K562 (cell line): ENCODE results near the gene FAM98C. TPM values are rescaled to one million over a fixed set of nuclear protein-coding genes. Genes with fewer than 3 reads are reported as not detected.

Experiments
- BACH1 ChIP-seq: fragments of 200-800 bp; sonication (Bioruptor generic); IDR thresholded peaks from 2 replicates; pipeline ENCODE4 v1.6.1; 2016; ENCODE audit warnings: missing genetic modification characterization, missing compliant biosample characterization
- CREB1 ChIP-seq, 2 experiments: sonication (generic) in 1 of 2; formaldehyde crosslinking in 1 of 2; IDR thresholded peaks; 2 replicates each; pipeline versions ENCODE4 v1.6.1 to v1.8.0; 2012 to 2022; ENCODE audit warnings: inconsistent platforms in 1 of 2, mild to moderate bottlenecking in 1 of 2, missing genetic modification reagents in 1 of 2, moderate library complexity in 1 of 2
- HNRNPLL ChIP-seq: fragments of 200-400 bp; formaldehyde crosslinking; IDR thresholded peaks from 2 replicates; pipeline ENCODE4 v1.6.1; 2017; ENCODE audit warnings: low read length, low read depth, mild to moderate bottlenecking; ENCODE audit not compliant: poor library complexity, severe bottlenecking
- JUNB ChIP-seq: fragments of 450-650 bp; formaldehyde crosslinking; conservative IDR thresholded peaks from 2 replicates; pipeline ENCODE4 v1.4.0; 2020; ENCODE audit warnings: mild to moderate bottlenecking
- MTA3 ChIP-seq: fragments of 450-650 bp; formaldehyde crosslinking; IDR thresholded peaks from 2 replicates; pipeline ENCODE4 v1.6.1; 2017; ENCODE audit warnings: mild to moderate bottlenecking, borderline replicate concordance
- MYNN ChIP-seq, 2 experiments: sonication (generic); formaldehyde crosslinking in 1 of 2; IDR thresholded peaks; 2 replicates each; pipeline versions ENCODE4 v1.5.0 to v1.6.1; 2016 to 2020; ENCODE audit warnings: antibody characterized with exemption in 1 of 2, missing genetic modification reagents in 1 of 2
- NFRKB ChIP-seq: fragments of 450-650 bp; IDR thresholded peaks from 2 replicates; pipeline ENCODE4 v1.6.1; 2016; ENCODE audit warnings: low read depth
- PHB2 ChIP-seq: fragments of 450-650 bp; IDR thresholded peaks from 2 replicates; pipeline ENCODE4 v1.6.1; 2017; ENCODE audit warnings: low read depth
- POLR2H ChIP-seq: IDR thresholded peaks from 2 replicates; pipeline ENCODE4 v1.6.1; 2016; ENCODE audit warnings: missing genetic modification characterization, low read depth, mild to moderate bottlenecking, control low read depth, missing compliant biosample characterization, moderate library complexity
- SRSF1 ChIP-seq: fragments of 200-400 bp; formaldehyde crosslinking; IDR thresholded peaks from 2 replicates; pipeline ENCODE4 v1.6.1; 2017; ENCODE audit warnings: mild to moderate bottlenecking, low read depth, low read length, moderate library complexity
- TAF15 ChIP-seq: fragments of 200-400 bp; formaldehyde crosslinking; IDR thresholded peaks from 2 replicates; pipeline ENCODE4 v1.6.1; 2017; ENCODE audit warnings: mild to moderate bottlenecking, low read depth, low read length, moderate library complexity
- TCF7L2 ChIP-seq: fragments of 150-350 bp; IDR thresholded peaks from 2 replicates; pipeline ENCODE4 v1.6.1; 2016; ENCODE audit warnings: low read depth, mild to moderate bottlenecking, low read length, moderate library complexity
- YY1 ChIP-seq, 3 experiments: IDR thresholded peaks; 2 replicates each; pipeline ENCODE4 v1.6.1; 2011; ENCODE audit warnings: low read length in 2 of 3, mild to moderate bottlenecking in 2 of 3, moderate library complexity in 2 of 3, borderline replicate concordance in 1 of 3, control low read depth in 1 of 3, low read depth in 1 of 3; ENCODE audit not compliant: insufficient read depth in 3 of 3, insufficient replicate concordance in 2 of 3, control insufficient read depth in 1 of 3, insufficient read length in 1 of 3; ENCODE audit errors: extremely low read depth in 1 of 3
- ZC3H11A ChIP-seq: IDR thresholded peaks from 2 replicates; pipeline ENCODE4 v1.6.1; 2012; ENCODE audit warnings: low read depth, low read length, improper control_type of control experiment
- ZFP36 ChIP-seq: fragments of 150-350 bp; IDR thresholded peaks from 2 replicates; pipeline ENCODE4 v1.6.1; 2018; ENCODE audit warnings: low read length, low read depth; ENCODE audit not compliant: partially characterized antibody
- ZNF696 ChIP-seq: fragments of 250-450 bp; sonication (Bioruptor Pico); conservative IDR thresholded peaks from 2 replicates; pipeline ENCODE4 v1.4.0; 2020; ENCODE audit warnings: mild to moderate bottlenecking, moderate library complexity
- polyA plus RNA-seq, 8 experiments: library from polyadenylated mRNA; depleted of rRNA in 4 of 8; stranded (reverse) in 5 of 8; unstranded in 3 of 8; fragments of >200 nt; fragmentation: Nextera tagmentation in 2 of 8; fragmentation: Illumina TruSeq in 1 of 8; extraction: Ambion mirVana in 2 of 8; extraction: Trizol in 1 of 8; gene quantifications; 2 replicates each; pipeline versions ENCODE4 v1.2.1 to v1.2.3, GENCODE V29; 2011 to 2014; ENCODE audit warnings: inconsistent platforms in 1 of 8, missing spikeins in 1 of 8
- total RNA-seq, 7 experiments: library from RNA; depleted of rRNA in 6 of 7; stranded (reverse); fragments of >200 nt in 6 of 7; fragmentation: Illumina TruSeq in 2 of 7; extraction: Trizol in 2 of 7; gene quantifications; 2 replicates each; pipeline versions ENCODE4 v1.2.1 to v1.2.3, GENCODE V29; 2011 to 2021; ENCODE audit warnings: low replicate concordance in 1 of 7
- TF ChIP-seq, protein P1 (sequence below), 2 experiments: IDR thresholded peaks in 1 of 2; conservative IDR thresholded peaks in 1 of 2; 2 replicates each; pipeline ENCODE4 v1.6.1; 2016; ENCODE audit warnings: low read depth in 2 of 2, mild to moderate bottlenecking in 1 of 2, missing compliant biosample characterization in 1 of 2, missing genetic modification characterization in 1 of 2, moderate library complexity in 1 of 2
- TF ChIP-seq, protein P2 (sequence below): fragments of 450-650 bp; formaldehyde crosslinking; IDR thresholded peaks from 2 replicates; pipeline ENCODE4 v1.4.0; 2020; ENCODE audit warnings: mild to moderate bottlenecking, moderate library complexity
- TF ChIP-seq, protein P3 (sequence below): fragments of 250-450 bp; sonication (Bioruptor Pico); IDR thresholded peaks from 2 replicates; pipeline ENCODE4 v1.8.0; 2022; ENCODE audit warnings: moderate library complexity, mild to moderate bottlenecking, inconsistent platforms
- TF ChIP-seq, protein P4 (sequence below): sonication (generic); formaldehyde crosslinking; IDR thresholded peaks from 2 replicates; pipeline ENCODE4 v1.8.0; 2022; ENCODE audit warnings: mild to moderate bottlenecking, missing genetic modification reagents

The FAM98C gene
- total and polyA plus RNA-seq, 9 of the 15 experiments (the other 6 are each of a cell fraction or from before 2014, with no cell fraction given): 1.7 to 43.8 (median 13.7) TPM

DNA sequence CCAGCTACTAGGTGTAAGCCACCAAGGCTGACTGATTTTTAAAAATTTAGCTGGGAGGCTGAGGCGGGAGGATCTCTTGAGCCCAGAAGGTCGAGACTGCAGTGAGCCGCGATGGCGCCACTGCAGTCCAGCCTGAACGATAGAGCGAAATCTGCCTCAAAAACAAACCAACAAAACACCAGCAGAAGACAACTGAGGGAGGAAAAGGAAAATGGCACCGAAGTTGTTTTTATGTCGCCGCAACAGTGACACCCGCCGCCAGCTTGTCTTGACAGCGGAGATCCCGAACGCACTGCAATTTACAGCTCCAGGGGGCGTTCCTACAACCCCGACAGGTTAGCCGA is 298 bp upstream of the FAM98C start (continued):
- TF ChIP-seq, protein P1, sequence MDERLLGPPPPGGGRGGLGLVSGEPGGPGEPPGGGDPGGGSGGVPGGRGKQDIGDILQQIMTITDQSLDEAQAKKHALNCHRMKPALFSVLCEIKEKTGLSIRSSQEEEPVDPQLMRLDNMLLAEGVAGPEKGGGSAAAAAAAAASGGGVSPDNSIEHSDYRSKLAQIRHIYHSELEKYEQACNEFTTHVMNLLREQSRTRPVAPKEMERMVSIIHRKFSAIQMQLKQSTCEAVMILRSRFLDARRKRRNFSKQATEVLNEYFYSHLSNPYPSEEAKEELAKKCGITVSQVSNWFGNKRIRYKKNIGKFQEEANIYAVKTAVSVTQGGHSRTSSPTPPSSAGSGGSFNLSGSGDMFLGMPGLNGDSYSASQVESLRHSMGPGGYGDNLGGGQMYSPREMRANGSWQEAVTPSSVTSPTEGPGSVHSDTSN (CRISPR knock-in tag; IDR thresholded peaks at IDR 0.05; ENCODE audit: low read depth): no peak
- TF ChIP-seq, protein P1 (tag; conservative IDR thresholded peaks at IDR 0.05; ENCODE audit: low read depth): peak; percentile 79
- TF ChIP-seq ZNF696 (CRISPR knock-in tag): no peak
- TF ChIP-seq NFRKB: peak; percentile 79
- peak in 2 of 3 experiments; percentile 78 to 79 for TF ChIP-seq YY1 (IDR thresholded peaks at IDR 0.05; ENCODE audit: borderline replicate concordance in 1 of 3, control insufficient read depth in 1 of 3, extremely low read depth in 1 of 3, insufficient read depth in 3 of 3, insufficient read length in 1 of 3, insufficient replicate concordance in 2 of 3, low read depth in 1 of 3, low read length in 2 of 3)
- TF ChIP-seq HNRNPLL: no peak
- no peak for TF ChIP-seq MYNN (IDR thresholded peaks at IDR 0.05)
- TF ChIP-seq MYNN (CRISPR knock-in tag; IDR thresholded peaks at IDR 0.05): no peak
- TF ChIP-seq ZFP36: no peak
- TF ChIP-seq, protein P2, sequence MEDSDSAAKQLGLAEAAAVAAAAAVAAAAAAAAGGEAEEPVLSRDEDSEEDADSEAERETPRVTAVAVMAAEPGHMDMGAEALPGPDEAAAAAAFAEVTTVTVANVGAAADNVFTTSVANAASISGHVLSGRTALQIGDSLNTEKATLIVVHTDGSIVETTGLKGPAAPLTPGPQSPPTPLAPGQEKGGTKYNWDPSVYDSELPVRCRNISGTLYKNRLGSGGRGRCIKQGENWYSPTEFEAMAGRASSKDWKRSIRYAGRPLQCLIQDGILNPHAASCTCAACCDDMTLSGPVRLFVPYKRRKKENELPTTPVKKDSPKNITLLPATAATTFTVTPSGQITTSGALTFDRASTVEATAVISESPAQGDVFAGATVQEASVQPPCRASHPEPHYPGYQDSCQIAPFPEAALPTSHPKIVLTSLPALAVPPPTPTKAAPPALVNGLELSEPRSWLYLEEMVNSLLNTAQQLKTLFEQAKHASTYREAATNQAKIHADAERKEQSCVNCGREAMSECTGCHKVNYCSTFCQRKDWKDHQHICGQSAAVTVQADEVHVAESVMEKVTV: no peak
- TF ChIP-seq ZC3H11A: no peak
- TF ChIP-seq BACH1: no peak
- TF ChIP-seq, protein P3, sequence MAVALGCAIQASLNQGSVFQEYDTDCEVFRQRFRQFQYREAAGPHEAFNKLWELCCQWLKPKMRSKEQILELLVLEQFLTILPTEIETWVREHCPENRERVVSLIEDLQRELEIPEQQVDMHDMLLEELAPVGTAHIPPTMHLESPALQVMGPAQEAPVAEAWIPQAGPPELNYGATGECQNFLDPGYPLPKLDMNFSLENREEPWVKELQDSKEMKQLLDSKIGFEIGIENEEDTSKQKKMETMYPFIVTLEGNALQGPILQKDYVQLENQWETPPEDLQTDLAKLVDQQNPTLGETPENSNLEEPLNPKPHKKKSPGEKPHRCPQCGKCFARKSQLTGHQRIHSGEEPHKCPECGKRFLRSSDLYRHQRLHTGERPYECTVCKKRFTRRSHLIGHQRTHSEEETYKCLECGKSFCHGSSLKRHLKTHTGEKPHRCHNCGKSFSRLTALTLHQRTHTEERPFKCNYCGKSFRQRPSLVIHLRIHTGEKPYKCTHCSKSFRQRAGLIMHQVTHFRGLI: no peak
- no peak for TF ChIP-seq JUNB
- no peak for TF ChIP-seq MTA3
- no peak for TF ChIP-seq POLR2H (tag)
- TF ChIP-seq SRSF1: no peak
- TF ChIP-seq TCF7L2: no peak
- no peak for TF ChIP-seq TAF15
- no peak; the same call in 1 of the 2 replicates for TF ChIP-seq CREB1 (IDR thresholded peaks at IDR 0.05)
- no peak; the same call in 1 of the 2 replicates for TF ChIP-seq CREB1 (CRISPR knock-in tag; IDR thresholded peaks at IDR 0.05)
- TF ChIP-seq, protein P4, sequence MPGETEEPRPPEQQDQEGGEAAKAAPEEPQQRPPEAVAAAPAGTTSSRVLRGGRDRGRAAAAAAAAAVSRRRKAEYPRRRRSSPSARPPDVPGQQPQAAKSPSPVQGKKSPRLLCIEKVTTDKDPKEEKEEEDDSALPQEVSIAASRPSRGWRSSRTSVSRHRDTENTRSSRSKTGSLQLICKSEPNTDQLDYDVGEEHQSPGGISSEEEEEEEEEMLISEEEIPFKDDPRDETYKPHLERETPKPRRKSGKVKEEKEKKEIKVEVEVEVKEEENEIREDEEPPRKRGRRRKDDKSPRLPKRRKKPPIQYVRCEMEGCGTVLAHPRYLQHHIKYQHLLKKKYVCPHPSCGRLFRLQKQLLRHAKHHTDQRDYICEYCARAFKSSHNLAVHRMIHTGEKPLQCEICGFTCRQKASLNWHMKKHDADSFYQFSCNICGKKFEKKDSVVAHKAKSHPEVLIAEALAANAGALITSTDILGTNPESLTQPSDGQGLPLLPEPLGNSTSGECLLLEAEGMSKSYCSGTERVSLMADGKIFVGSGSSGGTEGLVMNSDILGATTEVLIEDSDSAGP: no peak
- TF ChIP-seq PHB2: no peak
